ENCODE results near the gene TMEM88. TPM values are rescaled to one million over a fixed set of nuclear protein-coding genes. Genes with fewer than 3 reads are reported as not detected.

Gene TMEM88
- total and polyA plus RNA-seq, 2 donors (not counting 3 experiments of a cell fraction or from before 2014, with no cell fraction given), result 53.4 to 165 TPM

GRCh38 chr17:7888184-7888920 is 33.5 kb downstream of the TMEM88 start, which contains the start of gene CHD3:
Gene CHD3 (plus strand): TSS chr17:7888789. CDS start chr17:7889001, 212 bp downstream.
- peak within 1 kb of the TSS; percentile 46 for H2AFZ ChIP-seq (ENCODE audit: low read depth, low read length)
- peak within 1 kb of the TSS in 2 of 3 experiments; percentile 20 to 50 for H3K4me3 ChIP-seq (replicated peaks in 1 of 3; ENCODE audit: insufficient read depth in 1 of 3, low read depth in 1 of 3, low read length in 3 of 3)
- peaks cover 35% of the 10 kb centered on the region for H3K4me1 ChIP-seq (ENCODE audit: control insufficient read depth, extremely low read depth, insufficient read depth, low read length)
- peak within 1 kb of the TSS; percentile 60 for H3K4me2 ChIP-seq (ENCODE audit: insufficient read depth, low read length)
- H3K9me1 ChIP-seq (replicated peaks; ENCODE audit: control insufficient read depth, extremely low read depth, insufficient read depth, low read length), result no peaks in the 10 kb centered on the region
- ChIA-PET POLR2A (no interaction called here), CTCF (interaction anchor here (0.8 to 1.4 kb wide), 6 partner anchors 20 to 100 kb away, joined by 3 to 6 read pairs (median 4); partner anchors contain the start of gene NAA38)
- no peaks in the 10 kb centered on the region for H3K27me3 ChIP-seq (ENCODE audit: control insufficient read depth in 2 of 2, insufficient read depth in 2 of 2, low read length in 2 of 2)
- dilution Hi-C loops (cut with MboI; ENCODE audit: extremely low pct_ligation_motif_present, low sequenced_read_pairs), result no loop called here
- intact Hi-C loops (cut with micrococcal nuclease), result loop anchor here (5.0 kb wide), 1 partner anchor 201 kb away; the partner anchor contains the start of genes TP53 and WRAP53
- peak within 1 kb of the TSS; percentile 69 for H3K9ac ChIP-seq (replicated peaks; ENCODE audit: extremely low read depth, insufficient read depth, low read length)
- peaks cover 32% of the 10 kb centered on the region for H3K79me2 ChIP-seq (ENCODE audit: control insufficient read depth, insufficient read depth, low read length)
- no TSS peak for BruUV-seq (replicated peaks)
- peaks cover 13 to 15% of the 10 kb centered on the region in 2 experiments for H3K36me3 ChIP-seq (ENCODE audit: control insufficient read depth in 2 of 2, extremely low read depth in 1 of 2, insufficient read depth in 2 of 2, low read length in 2 of 2)
- DNase-seq (ENCODE audit: low read depth, low spot score), result no peak
- H3K27ac ChIP-seq (ENCODE audit: insufficient read depth, low read depth, low read length), result peak within 1 kb of the TSS; percentile 78
- no peaks in the 10 kb centered on the region for H4K20me1 ChIP-seq (replicated peaks; ENCODE audit: control insufficient read depth, extremely low read depth, insufficient read depth, low read length)
- TF ChIP-seq FOS (IDR thresholded peaks at IDR 0.05; ENCODE audit: borderline replicate concordance, insufficient read depth, low read length), result no peak
- no peak for TF ChIP-seq JUN (IDR thresholded peaks at IDR 0.05; ENCODE audit: borderline replicate concordance, insufficient read depth, insufficient read length, low read depth)
- no peak for TF ChIP-seq POLR2A (IDR thresholded peaks at IDR 0.05; ENCODE audit: low read depth, low read length)
- TF ChIP-seq, protein P1, sequence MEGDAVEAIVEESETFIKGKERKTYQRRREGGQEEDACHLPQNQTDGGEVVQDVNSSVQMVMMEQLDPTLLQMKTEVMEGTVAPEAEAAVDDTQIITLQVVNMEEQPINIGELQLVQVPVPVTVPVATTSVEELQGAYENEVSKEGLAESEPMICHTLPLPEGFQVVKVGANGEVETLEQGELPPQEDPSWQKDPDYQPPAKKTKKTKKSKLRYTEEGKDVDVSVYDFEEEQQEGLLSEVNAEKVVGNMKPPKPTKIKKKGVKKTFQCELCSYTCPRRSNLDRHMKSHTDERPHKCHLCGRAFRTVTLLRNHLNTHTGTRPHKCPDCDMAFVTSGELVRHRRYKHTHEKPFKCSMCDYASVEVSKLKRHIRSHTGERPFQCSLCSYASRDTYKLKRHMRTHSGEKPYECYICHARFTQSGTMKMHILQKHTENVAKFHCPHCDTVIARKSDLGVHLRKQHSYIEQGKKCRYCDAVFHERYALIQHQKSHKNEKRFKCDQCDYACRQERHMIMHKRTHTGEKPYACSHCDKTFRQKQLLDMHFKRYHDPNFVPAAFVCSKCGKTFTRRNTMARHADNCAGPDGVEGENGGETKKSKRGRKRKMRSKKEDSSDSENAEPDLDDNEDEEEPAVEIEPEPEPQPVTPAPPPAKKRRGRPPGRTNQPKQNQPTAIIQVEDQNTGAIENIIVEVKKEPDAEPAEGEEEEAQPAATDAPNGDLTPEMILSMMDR (IDR thresholded peaks at IDR 0.05; ENCODE audit: extremely low read depth in 1 of 2, insufficient read depth in 1 of 2, low read depth in 1 of 2, low read length in 2 of 2), result no peak
- TF ChIP-seq GATA2 (IDR thresholded peaks at IDR 0.05; ENCODE audit: insufficient read depth, insufficient read length, low read depth, low read length), result no peak
- no peak for TF ChIP-seq EZH2 (IDR thresholded peaks at IDR 0.05; ENCODE audit: borderline replicate concordance, low read depth, low read length, severe bottlenecking)
- no peak for TF ChIP-seq MYC (IDR thresholded peaks at IDR 0.05; ENCODE audit: low read depth, low read length)
- TF ChIP-seq POLR2AphosphoS5 (IDR thresholded peaks at IDR 0.05; ENCODE audit: insufficient read depth, low read depth, low read length), result no peak
- TF ChIP-seq MAX (IDR thresholded peaks at IDR 0.05; ENCODE audit: insufficient read depth, insufficient read length), result no peak
- FAIRE-seq, result peak; percentile 44
- H3K9me3 ChIP-seq (replicated peaks; ENCODE audit: control insufficient read depth, insufficient read depth, low read length), result no peaks in the 10 kb centered on the region

All from endothelial cell of umbilical vein (primary cell).